ENCODE data around the gene GTF2H4.
"Not testable (repeated sequence)": the region's sequence is repeated elsewhere in the genome, so short reads cannot be mapped to it uniquely, and the experiment has no call there.

GTF2H4 gene

GRCh38 chr6:30907758-30908591 lies at the start of gene GTF2H4:
Gene GTF2H4 (plus strand): TSS chr6:30908207.
- peak; percentile 85 for FAIRE-seq

GRCh38 chr6:30859726-30860125 lies 48.3 kb upstream of the GTF2H4 start:
- not testable (repeated sequence) for FAIRE-seq

- FAIRE-seq: no peak
These were observed 46.6 kb upstream of the GTF2H4 start for GRCh38 chr6:30861257-30862048.

GRCh38 chr6:30862156-30862875 lies 45.7 kb upstream of the GTF2H4 start:
- FAIRE-seq: no peak

GRCh38 chr6:30864325-30864724 lies 43.7 kb upstream of the GTF2H4 start:
- no peak for FAIRE-seq

GRCh38 chr6:30869241-30869749 lies 38.7 kb upstream of the GTF2H4 start:
- not testable (repeated sequence) for FAIRE-seq

GRCh38 chr6:30870546-30870945 lies 37.5 kb upstream of the GTF2H4 start:
- FAIRE-seq: no peak

- FAIRE-seq: no peak
These were observed 36.3 kb upstream of the GTF2H4 start for GRCh38 chr6:30871592-30872183.

GRCh38 chr6:30873137-30873640 lies 34.8 kb upstream of the GTF2H4 start:
- FAIRE-seq: no peak

- FAIRE-seq: not testable (repeated sequence)
These were observed 34.2 kb upstream of the GTF2H4 start for GRCh38 chr6:30873795-30874194.

GRCh38 chr6:30875244-30876038 lies 32.6 kb upstream of the GTF2H4 start:
- FAIRE-seq: no peak

- no peak for FAIRE-seq
These were observed 31.8 kb upstream of the GTF2H4 start for GRCh38 chr6:30876039-30876730.

- no peak for FAIRE-seq
These were observed 30.4 kb upstream of the GTF2H4 start for GRCh38 chr6:30877419-30878262.

- FAIRE-seq: no peak
These were observed 28.2 kb upstream of the GTF2H4 start for GRCh38 chr6:30879684-30880427.

- no peak for FAIRE-seq
These were observed 27.2 kb upstream of the GTF2H4 start for GRCh38 chr6:30880698-30881252.

GRCh38 chr6:30881392-30882203 lies 26.4 kb upstream of the GTF2H4 start:
- no peak for FAIRE-seq

- FAIRE-seq: no peak
These were observed 25.7 kb upstream of the GTF2H4 start for GRCh38 chr6:30882204-30882758.

Measured in colon (tissue), 2 donors.